Nephron (organoid): Measurements from ENCODE around the gene EGF.
"Not testable (repeated sequence)": the region's sequence is repeated elsewhere in the genome, so short reads cannot be mapped to it uniquely, and the experiment has no call there.

Experiments
- H3K27ac Mint-ChIP-seq, 3 experiments: 2 replicates each; pipeline ENCODE4 v1.8.0; 2020; ENCODE audit warnings: mixed read lengths in 3 of 3, mild to moderate bottlenecking in 2 of 3, moderate library complexity in 1 of 3
- H3K27me3 Mint-ChIP-seq: 2 replicates; pipeline ENCODE4 v1.8.0; 2021; ENCODE audit warnings: low read depth, mild to moderate bottlenecking, moderate library complexity, mixed read lengths
- H3K36me3 Mint-ChIP-seq: 2 replicates; pipeline ENCODE4 v1.8.0; 2020; ENCODE audit warnings: low read depth, mixed read lengths
- H3K4me1 Mint-ChIP-seq: 2 replicates; pipeline ENCODE4 v1.8.0; 2020; ENCODE audit warnings: mixed read lengths
- H3K4me3 Mint-ChIP-seq, 3 experiments: 2 replicates each; pipeline ENCODE4 v1.8.0; 2020; ENCODE audit warnings: mild to moderate bottlenecking in 3 of 3, mixed read lengths in 3 of 3, moderate library complexity in 2 of 3
- H3K9me3 Mint-ChIP-seq: 2 replicates; pipeline ENCODE4 v1.8.0; 2020; ENCODE audit warnings: mixed read lengths
- TF ChIP-seq, protein P1 (sequence below), 3 experiments: fragments of 200-600 bp; sonication (generic); IDR thresholded peaks; one replicate each; pipeline ENCODE4 v1.5.0; 2021; ENCODE audit warnings: antibody characterized with exemption in 3 of 3; ENCODE audit not compliant: unreplicated experiment in 3 of 3

Gene EGF

DNA sequence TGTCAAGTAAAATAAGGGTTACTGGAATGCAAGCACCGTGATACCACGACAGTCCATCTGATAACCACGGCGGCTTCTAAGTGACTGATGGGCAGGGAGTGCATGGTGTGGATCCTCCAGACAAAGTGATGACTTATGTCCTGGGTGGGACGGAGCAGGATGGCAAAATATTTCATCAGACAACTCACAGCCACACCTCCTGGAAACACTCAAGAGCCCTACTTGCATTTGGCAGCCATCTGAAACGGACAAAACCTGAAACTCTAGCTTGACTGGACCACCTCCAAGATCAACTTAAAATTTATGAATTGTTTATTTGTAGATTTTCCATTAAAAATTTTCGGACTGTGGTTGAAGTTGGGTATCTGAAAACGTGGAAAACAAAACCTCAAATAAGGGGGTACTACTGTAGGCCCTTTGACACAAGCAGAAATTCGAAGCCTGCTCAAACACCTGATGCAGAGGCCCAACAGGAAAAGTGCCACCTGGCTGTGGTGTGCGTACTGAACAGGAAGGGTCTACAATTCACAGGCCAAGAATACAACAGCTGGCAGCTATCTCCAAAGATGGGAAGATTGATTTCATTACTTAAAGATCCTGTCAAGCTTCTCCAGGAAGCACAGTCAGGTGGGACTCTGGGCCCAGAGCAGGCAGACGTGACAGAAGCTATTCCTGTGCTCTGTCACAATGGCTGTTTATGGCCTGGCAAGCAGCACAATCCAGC, 38.7 kb upstream of the EGF start:
- TF ChIP-seq, protein P1, sequence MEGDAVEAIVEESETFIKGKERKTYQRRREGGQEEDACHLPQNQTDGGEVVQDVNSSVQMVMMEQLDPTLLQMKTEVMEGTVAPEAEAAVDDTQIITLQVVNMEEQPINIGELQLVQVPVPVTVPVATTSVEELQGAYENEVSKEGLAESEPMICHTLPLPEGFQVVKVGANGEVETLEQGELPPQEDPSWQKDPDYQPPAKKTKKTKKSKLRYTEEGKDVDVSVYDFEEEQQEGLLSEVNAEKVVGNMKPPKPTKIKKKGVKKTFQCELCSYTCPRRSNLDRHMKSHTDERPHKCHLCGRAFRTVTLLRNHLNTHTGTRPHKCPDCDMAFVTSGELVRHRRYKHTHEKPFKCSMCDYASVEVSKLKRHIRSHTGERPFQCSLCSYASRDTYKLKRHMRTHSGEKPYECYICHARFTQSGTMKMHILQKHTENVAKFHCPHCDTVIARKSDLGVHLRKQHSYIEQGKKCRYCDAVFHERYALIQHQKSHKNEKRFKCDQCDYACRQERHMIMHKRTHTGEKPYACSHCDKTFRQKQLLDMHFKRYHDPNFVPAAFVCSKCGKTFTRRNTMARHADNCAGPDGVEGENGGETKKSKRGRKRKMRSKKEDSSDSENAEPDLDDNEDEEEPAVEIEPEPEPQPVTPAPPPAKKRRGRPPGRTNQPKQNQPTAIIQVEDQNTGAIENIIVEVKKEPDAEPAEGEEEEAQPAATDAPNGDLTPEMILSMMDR (IDR thresholded peaks at IDR 0.05; ENCODE audit: unreplicated experiment in 3 of 3) = no peak
- H3K4me1 Mint-ChIP-seq = peaks cover 10% of the 10 kb centered on the region
- H3K27ac Mint-ChIP-seq = no peak overlapping the region

DNA sequence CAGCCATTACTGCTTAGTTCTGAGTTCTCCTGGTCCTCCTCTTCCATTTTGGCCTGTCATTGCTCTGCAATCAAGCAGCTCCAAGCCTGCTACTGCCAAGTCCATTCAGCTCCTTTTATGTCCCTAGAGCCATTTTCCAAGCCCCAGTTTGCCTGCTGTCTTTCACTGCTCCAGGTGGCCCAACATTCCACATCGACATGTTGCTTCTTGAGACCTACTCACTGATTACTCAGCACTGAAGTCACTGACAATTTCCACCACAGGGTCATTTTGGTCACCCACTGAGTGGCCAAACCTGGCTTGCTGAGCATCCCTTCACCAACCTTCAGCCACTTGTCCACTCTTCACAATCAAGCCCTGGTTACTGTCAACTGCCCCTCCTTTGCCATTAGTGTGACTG, 37.6 kb upstream of the EGF start:
- Mint-ChIP-seq H3K4me1 (peaks cover 10% of the 10 kb centered on the region), H3K27me3 (peaks cover 9% of the 10 kb centered on the region), H3K36me3 (no peaks in the 10 kb centered on the region), H3K27ac (no peak overlapping the region), H3K9me3 (no peaks in the 10 kb centered on the region), H3K4me3 (no peak overlapping the region)
- TF ChIP-seq, protein P1 (IDR thresholded peaks at IDR 0.05; ENCODE audit: unreplicated experiment in 3 of 3) = no peak

More for the DNA sequence above, 38.7 kb upstream of the EGF start:
- H3K4me3 Mint-ChIP-seq = no peak overlapping the region
- H3K36me3 Mint-ChIP-seq = no peaks in the 10 kb centered on the region
- no peaks in the 10 kb centered on the region for H3K9me3 Mint-ChIP-seq
- H3K27me3 Mint-ChIP-seq = peaks cover 9% of the 10 kb centered on the region

DNA sequence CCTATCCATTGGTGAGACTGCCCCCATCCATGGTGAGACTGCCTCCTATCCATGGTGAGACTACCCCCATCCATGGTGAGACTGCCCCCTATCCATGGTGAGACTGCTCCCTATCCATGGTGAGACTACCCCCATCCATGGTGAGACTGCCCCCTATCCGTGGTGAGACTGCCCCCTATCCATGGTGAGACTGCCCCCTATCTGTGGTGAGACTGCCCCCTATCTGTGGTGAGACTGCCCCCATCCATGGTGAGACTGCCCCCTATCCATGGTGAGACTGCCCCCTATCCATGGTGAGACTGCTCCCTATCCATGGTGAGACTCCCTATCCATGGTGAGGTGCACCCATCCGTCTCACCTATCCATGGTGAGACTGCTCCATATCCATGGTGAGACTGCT, 37.1 kb upstream of the EGF start:
- not testable (repeated sequence) for H3K27ac Mint-ChIP-seq, H3K4me1 Mint-ChIP-seq, H3K36me3 Mint-ChIP-seq, H3K27me3 Mint-ChIP-seq, H3K4me3 Mint-ChIP-seq, H3K9me3 Mint-ChIP-seq

DNA sequence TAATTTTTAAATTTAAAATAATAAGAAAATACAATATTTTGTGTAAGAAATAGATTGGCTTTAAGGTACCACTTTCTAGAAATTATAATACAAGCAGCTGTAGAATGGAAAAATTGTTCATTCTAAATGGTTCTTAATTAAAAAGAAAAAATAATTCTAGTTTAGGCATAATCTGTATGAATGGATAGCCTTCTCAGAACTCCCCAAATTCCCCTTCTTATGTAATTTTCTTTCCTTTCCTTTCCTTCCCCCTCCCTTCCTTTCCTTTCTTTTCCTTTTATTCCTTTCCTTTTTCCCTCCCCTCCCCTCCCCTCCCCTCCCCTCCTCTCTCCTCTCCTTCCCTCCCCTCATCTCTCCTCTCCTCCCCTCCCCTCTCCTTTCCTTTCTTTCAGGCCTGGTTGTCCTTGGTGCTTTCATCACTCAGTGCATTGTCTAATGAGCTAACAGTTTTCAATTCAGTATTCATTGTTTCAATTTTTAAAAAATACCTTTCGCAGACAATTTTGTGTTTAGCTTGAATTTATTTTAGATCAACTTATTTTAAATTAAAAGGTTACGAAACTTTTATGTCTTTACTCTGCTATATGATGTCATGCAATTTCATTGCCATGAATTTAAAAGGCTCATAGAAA, 35.9 kb upstream of the EGF start:
- Mint-ChIP-seq H3K4me3 (no peak overlapping the region), H3K9me3 (no peaks in the 10 kb centered on the region), H3K4me1 (peaks cover 10% of the 10 kb centered on the region), H3K36me3 (no peaks in the 10 kb centered on the region), H3K27me3 (peaks cover 9% of the 10 kb centered on the region), H3K27ac (no peak overlapping the region)
- TF ChIP-seq, protein P1 (IDR thresholded peaks at IDR 0.05; ENCODE audit: unreplicated experiment in 3 of 3) = no peak

DNA sequence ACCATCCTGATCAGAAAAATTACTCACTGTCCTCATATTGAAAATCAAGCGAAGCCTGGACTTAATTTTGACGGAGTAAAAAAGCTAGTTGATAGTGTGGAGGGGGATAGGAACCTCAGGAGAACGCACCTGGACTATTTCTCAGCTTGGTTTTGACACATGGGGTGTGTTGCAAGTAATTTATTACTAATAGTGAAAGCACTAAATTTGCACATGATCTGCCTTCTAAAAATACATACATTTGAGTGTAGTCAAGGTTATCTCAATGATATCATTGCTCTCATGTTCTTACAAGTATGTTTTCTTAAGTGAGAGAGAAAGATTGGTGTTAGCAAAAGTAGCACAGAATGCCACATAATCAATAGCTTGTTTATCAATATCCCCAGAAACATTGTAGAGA, 35.3 kb upstream of the EGF start:
- H3K27ac Mint-ChIP-seq = no peak overlapping the region
- H3K4me3 Mint-ChIP-seq = no peak overlapping the region
- H3K4me1 Mint-ChIP-seq = peaks cover 10% of the 10 kb centered on the region
- no peaks in the 10 kb centered on the region for H3K9me3 Mint-ChIP-seq
- H3K27me3 Mint-ChIP-seq = peaks cover 9% of the 10 kb centered on the region
- TF ChIP-seq, protein P1 (IDR thresholded peaks at IDR 0.05; ENCODE audit: unreplicated experiment in 3 of 3) = no peak
- H3K36me3 Mint-ChIP-seq = no peaks in the 10 kb centered on the region

DNA sequence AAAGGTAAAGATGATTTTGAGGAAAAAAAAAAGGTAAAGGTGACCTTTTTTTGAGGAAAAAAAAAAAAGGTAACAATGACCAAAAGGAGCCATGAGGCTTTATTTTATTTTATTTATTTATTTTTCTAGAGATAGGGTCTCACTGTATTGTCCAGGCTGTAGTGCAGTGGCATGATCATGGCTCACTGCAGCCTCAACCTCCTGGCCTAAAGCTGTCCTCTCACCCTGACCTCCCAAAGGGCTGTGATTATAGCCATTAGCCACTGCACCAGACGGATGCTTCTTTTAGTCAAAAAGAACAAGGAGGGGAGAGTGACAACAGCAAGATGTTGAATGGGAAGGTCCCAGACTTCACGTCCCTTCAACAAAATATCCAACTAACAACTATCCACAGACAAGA, 34.3 kb upstream of the EGF start:
- no peaks in the 10 kb centered on the region for H3K9me3 Mint-ChIP-seq
- H3K4me1 Mint-ChIP-seq = peaks cover 10% of the 10 kb centered on the region
- H3K4me3 Mint-ChIP-seq = no peak overlapping the region
- TF ChIP-seq, protein P1 (IDR thresholded peaks at IDR 0.05; ENCODE audit: unreplicated experiment in 3 of 3) = no peak
- H3K36me3 Mint-ChIP-seq = no peaks in the 10 kb centered on the region
- no peak overlapping the region for H3K27ac Mint-ChIP-seq
- peaks cover 9% of the 10 kb centered on the region for H3K27me3 Mint-ChIP-seq
